B cell (primary cell): ENCODE results near the gene KLC4. TPM values are rescaled to one million over a fixed set of nuclear protein-coding genes. Genes with fewer than 3 reads are reported as not detected.

ENCODE experiments used
- ATAC-seq: fragments of 200-7000 bp; cut with Tn5 transposase; one replicate; pipeline ENCODE4 v1.10.0; 2021; ENCODE audit warnings: low read depth, mild to moderate bottlenecking, moderate number of reproducible peaks, moderate library complexity
- CTCF ChIA-PET: fragments of 350-600 bp; sonication (Branson Sonifier 250); formaldehyde crosslinking; loops from one replicate; lab custom pipeline; 2021; ENCODE audit warnings: antibody characterized with exemption, inconsistent platforms; lab: Charles Lee
- POLR2A ChIA-PET: fragments of 350-600 bp; sonication (Branson Sonifier 250); formaldehyde crosslinking; loops from one replicate; lab custom pipeline; 2021; ENCODE audit warnings: antibody characterized with exemption; lab: Charles Lee
- DNase-seq: peaks from one replicate; pipeline ENCODE4 v3.0.0; 2013
- H2AFZ ChIP-seq: 2 replicates; pipeline ENCODE4 v1.6.1; 2012; ENCODE audit warnings: mild to moderate bottlenecking, low read depth, low read length; ENCODE audit not compliant: insufficient read depth, poor library complexity, severe bottlenecking
- H3K27ac ChIP-seq, 2 donors: 1 replicate in 1 of 2; 2 replicates in 1 of 2; pipeline ENCODE4 v1.5.1; 2012 to 2013; ENCODE audit warnings: low read length in 2 of 2, mild to moderate bottlenecking in 2 of 2, moderate library complexity in 1 of 2
- H3K27me3 ChIP-seq, 4 experiments: fragments of 200-600 bp in 1 of 4; sonication (generic) in 1 of 4; replicated peaks in 1 of 4; 1 replicate in 2 of 4; 2 replicates in 2 of 4; pipeline versions ENCODE4 v1.6.1 to v1.7.0; 2013 to 2016; ENCODE audit warnings: low read length in 3 of 4, mild to moderate bottlenecking in 2 of 4, mixed read lengths in 1 of 4, moderate library complexity in 1 of 4; ENCODE audit not compliant: insufficient read depth in 4 of 4, control insufficient read depth in 3 of 4; ENCODE audit errors: control extremely low read depth in 1 of 4
- H3K36me3 ChIP-seq, 2 experiments: replicated peaks in 1 of 2; 1 replicate in 1 of 2; 2 replicates in 1 of 2; pipeline versions ENCODE4 v1.6.1 to v1.7.1; 2013; ENCODE audit warnings: low read length in 1 of 2; ENCODE audit not compliant: insufficient read depth in 2 of 2, control insufficient read depth in 1 of 2; ENCODE audit errors: control extremely low read depth in 1 of 2, extremely low read depth in 1 of 2
- H3K4me1 ChIP-seq, 2 donors: fragments of 200-600 bp in 1 of 2; sonication (generic) in 1 of 2; 1 replicate in 1 of 2; 2 replicates in 1 of 2; pipeline versions ENCODE4 v1.5.1 to v1.6.1; 2013 to 2017; ENCODE audit warnings: low read length in 2 of 2; ENCODE audit not compliant: control insufficient read depth in 2 of 2, insufficient read depth in 2 of 2
- H3K4me2 ChIP-seq: replicated peaks from 2 replicates; pipeline ENCODE3; 2012; ENCODE audit warnings: mild to moderate bottlenecking, low read depth, low read length; ENCODE audit not compliant: poor library complexity, severe bottlenecking
- H3K4me3 ChIP-seq, 5 experiments: fragments of 200-600 bp in 1 of 5; sonication (generic) in 1 of 5; 1 replicate in 3 of 5; 2 replicates in 2 of 5; pipeline versions ENCODE4 v1.5.1 to v1.7.0; 2011 to 2016; ENCODE audit warnings: low read length in 4 of 5, mild to moderate bottlenecking in 4 of 5, low read depth in 2 of 5, control low read depth in 1 of 5, moderate library complexity in 1 of 5; ENCODE audit not compliant: insufficient read depth in 1 of 5; ENCODE audit errors: control extremely low read depth in 1 of 5, extremely low read depth in 1 of 5
- H3K79me2 ChIP-seq: fragments of 200-600 bp; sonication (generic); one replicate; pipeline ENCODE4 v1.6.0; 2016; ENCODE audit warnings: low read length; ENCODE audit not compliant: control insufficient read depth, insufficient read depth
- H3K9ac ChIP-seq: fragments of 200-600 bp; sonication (generic); 2 replicates; pipeline ENCODE4 v1.6.1; 2017; ENCODE audit warnings: mild to moderate bottlenecking, low read length, moderate library complexity
- H3K9me3 ChIP-seq, 3 donors: one replicate each; pipeline versions ENCODE4 v1.6.1 to v1.7.1; 2013; ENCODE audit warnings: low read length in 2 of 3; ENCODE audit not compliant: control insufficient read depth in 2 of 3, insufficient read depth in 1 of 3; ENCODE audit errors: control extremely low read depth in 1 of 3
- H4K20me1 ChIP-seq: 2 replicates; pipeline ENCODE4 v1.6.0; 2012; ENCODE audit warnings: mild to moderate bottlenecking, low read length; ENCODE audit not compliant: insufficient read depth, control insufficient read depth, poor library complexity, severe bottlenecking
- H3K27ac Mint-ChIP-seq: one replicate; pipeline ENCODE4 v1.8.0; 2021; ENCODE audit warnings: mixed read lengths
- H3K27me3 Mint-ChIP-seq: one replicate; pipeline ENCODE4 v1.8.0; 2021; ENCODE audit warnings: mixed read lengths
- H3K4me1 Mint-ChIP-seq: one replicate; pipeline ENCODE4 v1.8.0; 2021; ENCODE audit warnings: mixed read lengths
- H3K4me3 Mint-ChIP-seq: one replicate; pipeline ENCODE4 v1.8.0; 2021; ENCODE audit warnings: mixed read lengths
- H3K9me3 Mint-ChIP-seq: one replicate; pipeline ENCODE4 v1.8.0; 2022; ENCODE audit warnings: mixed read lengths; ENCODE audit not compliant: insufficient read depth
- CTCF ChIP-seq: fragments of 200-600 bp; IDR thresholded peaks from one replicate; pipeline ENCODE4 v1.8.0; 2022; ENCODE audit warnings: antibody characterized with exemption, mild to moderate bottlenecking
- EZH2 ChIP-seq: IDR thresholded peaks from 2 replicates; pipeline ENCODE4 v1.6.1; 2012; ENCODE audit warnings: borderline replicate concordance, low read depth, mild to moderate bottlenecking, moderate library complexity, low read length; ENCODE audit not compliant: insufficient read depth, poor library complexity, severe bottlenecking
- WGBS: methylation state at CpG from one replicate; pipeline ENCODE4 v1.1.5; 2013; ENCODE audit warnings: missing lambda C conversion rate; ENCODE audit not compliant: insufficient coverage; 5-methylcytosine and 5-hydroxymethylcytosine counted together
- intact Hi-C: fragments of 100-400 bp; cut with micrococcal nuclease; formaldehyde crosslinking; loops from one replicate; pipeline ENCODE4 v1.10.0; 2022
- polyA plus RNA-seq: library from polyadenylated mRNA; depleted of rRNA; stranded (reverse); fragments of >200 nt; gene quantifications from 2 replicates; pipeline ENCODE4 v1.2.3, GENCODE V29; 2012
- total RNA-seq, 2 donors: library from RNA; stranded (reverse); fragments of 120-200 nt in 1 of 2; gene quantifications; 1 replicate in 1 of 2; 2 replicates in 1 of 2; pipeline versions ENCODE4 v1.2.3 to v1.2.4, GENCODE V29; 2013 to 2022

The KLC4 gene
- total and polyA plus RNA-seq, 2 donors (not counting 1 experiment from before 2014, with no cell fraction given), result 30.6 to 52.7 TPM

- H2AFZ ChIP-seq, result peak overlapping the region; percentile 68
- H3K9me3 ChIP-seq, result peaks cover 0 to 4% (median 0%) of the 10 kb centered on the region in 3 donors
- no peaks in the 10 kb centered on the region for H4K20me1 ChIP-seq
- H3K27me3 Mint-ChIP-seq, result peaks cover 30% of the 10 kb centered on the region
- H3K36me3 ChIP-seq, result peaks cover 3% of the 10 kb centered on the region in 2 experiments
- no peaks in the 10 kb centered on the region for H3K79me2 ChIP-seq
- H3K9ac ChIP-seq, result peak overlapping the region; percentile 45
- peak overlapping the region; percentile 87 for H3K4me2 ChIP-seq
- intact Hi-C loops, result no loop called here
- peak overlapping the region in 4 of 5 experiments; percentile 22 to 52 (median 42) for H3K4me3 ChIP-seq
- no peak overlapping the region for H3K27ac ChIP-seq
- ChIA-PET POLR2A (no interaction called here), CTCF (interaction anchor here (0.6 to 1.0 kb wide), 2 partner anchors 66 to 1029 kb away, joined by 3 read pairs; no protein-coding TSS in a partner anchor)
- DNase-seq, result peak; percentile 49
- H3K4me3 Mint-ChIP-seq, result peak overlapping the region; percentile 74
- peaks cover 0 to 26% (median 10%) of the 10 kb centered on the region in 4 experiments for H3K27me3 ChIP-seq
- TF ChIP-seq EZH2, result no peak
- no peak for TF ChIP-seq CTCF
- 1% methylated on average over 71 of the region's 72 CpGs for WGBS
- H3K4me1 ChIP-seq, result peaks cover 14 to 15% of the 10 kb centered on the region in 2 donors
- no peaks in the 10 kb centered on the region for H3K9me3 Mint-ChIP-seq
- peaks cover 12% of the 10 kb centered on the region for H3K4me1 Mint-ChIP-seq
- no peak for ATAC-seq
- no peak overlapping the region for H3K27ac Mint-ChIP-seq
These were observed 17.3 kb downstream of the KLC4 start for GRCh38 chr6:43076464-43077332.

DNA sequence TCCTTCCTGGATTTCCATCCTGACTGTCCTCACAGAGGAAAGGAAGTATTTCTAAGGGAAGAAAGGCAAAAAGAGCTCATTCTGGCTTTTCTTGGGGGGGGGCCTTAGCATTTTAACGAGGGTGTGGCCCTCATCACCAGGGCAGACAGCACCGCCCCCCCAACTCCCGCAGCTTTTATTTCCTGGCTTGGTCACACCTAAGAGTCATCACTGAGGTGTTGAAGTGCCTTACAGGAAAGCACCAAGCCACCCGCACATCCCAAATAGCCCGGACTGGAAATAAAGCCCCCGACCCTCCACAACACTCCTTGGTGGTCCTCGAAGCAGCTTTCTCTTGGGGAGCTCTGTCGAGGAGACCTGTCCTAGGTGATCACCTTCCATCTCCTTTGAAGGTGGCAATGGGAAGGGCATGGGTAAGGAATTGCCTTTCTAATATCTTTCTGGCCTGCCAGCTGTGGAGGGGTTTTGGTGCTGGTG, 17.9 kb downstream of the KLC4 start:
- Histone ChIP-seq H3K27ac (no peak overlapping the region), H4K20me1 (no peaks in the 10 kb centered on the region), H3K79me2 (no peaks in the 10 kb centered on the region), H3K9me3 (peaks cover 0 to 4% (median 0%) of the 10 kb centered on the region in 3 donors), H3K36me3 (peaks cover under 1 to 3% of the 10 kb centered on the region in 2 experiments), H3K4me1 (peaks cover 14 to 15% of the 10 kb centered on the region in 2 donors), H3K4me3 (peak overlapping the region in 1 of 5 experiments; percentile 52), H2AFZ (peak overlapping the region; percentile 68), H3K9ac (peak overlapping the region; percentile 45), H3K4me2 (peak overlapping the region; percentile 87), H3K27me3 (peaks cover 0 to 26% (median 10%) of the 10 kb centered on the region in 4 experiments)
- Mint-ChIP-seq H3K27ac (no peak overlapping the region), H3K4me1 (peaks cover 12% of the 10 kb centered on the region), H3K4me3 (peak overlapping the region; percentile 74), H3K27me3 (peaks cover 30% of the 10 kb centered on the region), H3K9me3 (no peaks in the 10 kb centered on the region)
- 54% methylated on average over 4 of the region's 8 CpGs for WGBS
- TF ChIP-seq EZH2 (no peak), CTCF (no peak)
- ATAC-seq, result no peak
- CTCF ChIA-PET, result interaction anchor here (1.0 kb wide), 1 partner anchor 67 kb away, joined by 3 read pairs; no protein-coding TSS in a partner anchor
- DNase-seq, result no peak
- POLR2A ChIA-PET, result no interaction called here
- intact Hi-C loops, result no loop called here
